ENCODE results near the gene LHFPL2.
"Not testable (repeated sequence)": the region's sequence is repeated elsewhere in the genome, so short reads cannot be mapped to it uniquely, and the experiment has no call there.

LHFPL2 gene

GRCh38 chr5:78473751-78474150 lies 174.8 kb downstream of the LHFPL2 start:
- DNase-seq (ENCODE audit: low spot score) (no peak), FAIRE-seq (no peak)

DNA sequence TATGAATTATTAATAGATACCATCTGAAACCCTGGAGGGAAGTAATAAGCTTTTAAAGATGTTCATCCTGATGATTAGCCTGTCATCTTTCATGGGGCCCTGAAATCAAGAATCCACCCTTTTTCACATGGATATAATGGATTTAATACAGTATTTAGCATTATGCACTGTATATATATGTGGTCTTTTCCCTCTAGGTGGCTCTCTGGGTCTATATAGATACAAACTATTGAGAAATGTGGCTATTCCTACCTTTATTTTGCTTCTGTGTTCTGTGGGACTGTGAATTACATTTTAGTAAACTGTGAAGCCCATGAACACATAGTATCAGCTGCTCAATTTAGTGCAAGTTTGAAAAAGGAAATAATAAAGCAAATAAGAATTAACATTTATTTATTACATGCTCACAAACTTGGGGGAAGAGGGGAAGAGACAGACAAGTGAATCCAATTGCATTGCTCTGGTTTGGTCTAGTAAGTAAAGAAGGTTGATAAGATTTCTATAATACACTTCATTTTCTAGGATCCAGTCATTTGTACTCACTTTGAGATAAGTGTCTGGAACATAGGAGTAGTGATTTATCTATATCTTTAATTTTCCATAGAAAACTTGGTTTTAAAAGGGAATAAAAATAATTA lies 176.0 kb downstream of the LHFPL2 start:
- no peak for DNase-seq (ENCODE audit: low spot score)
- FAIRE-seq, result no peak

DNA sequence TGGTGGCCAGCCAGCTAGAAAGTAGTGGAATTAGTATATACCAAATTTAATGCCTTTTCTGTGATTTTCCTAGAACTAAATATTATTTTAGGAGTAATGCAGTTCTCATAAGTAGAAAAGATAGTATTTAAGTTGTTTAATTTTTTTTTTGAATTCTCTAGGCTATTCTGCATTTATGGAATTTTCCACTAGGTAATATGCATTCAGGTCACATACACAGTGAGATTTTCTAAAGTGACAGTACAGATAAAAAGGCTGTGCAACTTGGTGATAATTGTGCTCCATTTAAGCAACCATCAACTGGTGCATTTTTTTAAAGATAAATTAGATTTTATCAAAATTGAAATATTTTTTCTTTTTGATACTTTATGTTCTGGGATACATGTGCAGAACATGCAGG lies 176.7 kb downstream of the LHFPL2 start:
- DNase-seq (ENCODE audit: low spot score) (no peak), FAIRE-seq (no peak)

- no peak for FAIRE-seq
- DNase-seq (ENCODE audit: low spot score), result peak; percentile 16
These were observed 180.7 kb downstream of the LHFPL2 start for GRCh38 chr5:78467752-78468357.

- FAIRE-seq (no peak), DNase-seq (ENCODE audit: low spot score) (no peak)
These were observed 181.4 kb downstream of the LHFPL2 start for GRCh38 chr5:78467140-78467539.

DNA sequence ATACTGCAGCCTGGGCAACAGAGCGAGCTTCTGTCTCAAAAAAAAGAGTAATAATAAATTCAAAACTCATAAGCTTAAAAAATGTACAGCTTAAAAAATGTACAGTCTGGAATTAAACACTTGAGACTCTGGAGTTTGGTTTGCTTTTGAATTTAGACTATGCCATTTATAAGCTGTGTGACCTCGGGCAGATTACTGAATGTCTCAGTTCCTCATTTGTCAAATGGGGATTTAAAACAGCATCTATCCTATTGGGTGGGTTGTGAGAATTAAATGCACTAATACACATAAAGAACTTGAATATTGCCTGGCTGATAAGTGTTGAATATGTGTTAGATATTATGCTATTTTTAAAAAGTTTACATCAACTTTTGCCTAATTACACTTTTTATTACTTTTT lies 189.7 kb downstream of the LHFPL2 start:
- no peak for DNase-seq (ENCODE audit: low spot score)
- FAIRE-seq, result no peak

DNA sequence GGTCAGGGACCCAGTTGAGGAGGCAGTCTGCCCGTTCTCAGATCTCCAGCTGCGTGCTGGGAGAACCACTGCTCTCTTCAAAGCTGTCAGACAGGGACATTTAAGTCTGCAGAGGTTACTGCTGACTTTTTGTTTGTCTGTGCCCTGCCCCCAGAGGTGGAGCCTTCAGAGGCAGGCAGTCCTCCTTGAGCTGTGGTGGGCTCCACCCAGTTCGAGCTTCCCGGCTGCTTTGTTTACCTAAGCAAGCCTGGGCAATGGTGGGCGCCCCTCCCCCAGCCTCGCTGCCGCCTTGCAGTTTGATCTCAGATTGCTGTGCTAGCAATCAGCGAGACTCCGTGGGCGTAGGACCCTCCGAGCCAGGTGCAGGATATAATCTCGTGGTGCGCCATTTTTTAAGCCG lies 191.1 kb downstream of the LHFPL2 start:
- DNase-seq (ENCODE audit: low spot score); FAIRE-seq: not testable (repeated sequence)

GRCh38 chr5:78449103-78449502 lies 199.5 kb downstream of the LHFPL2 start:
- FAIRE-seq (no peak), DNase-seq (ENCODE audit: low spot score) (no peak)

DNA sequence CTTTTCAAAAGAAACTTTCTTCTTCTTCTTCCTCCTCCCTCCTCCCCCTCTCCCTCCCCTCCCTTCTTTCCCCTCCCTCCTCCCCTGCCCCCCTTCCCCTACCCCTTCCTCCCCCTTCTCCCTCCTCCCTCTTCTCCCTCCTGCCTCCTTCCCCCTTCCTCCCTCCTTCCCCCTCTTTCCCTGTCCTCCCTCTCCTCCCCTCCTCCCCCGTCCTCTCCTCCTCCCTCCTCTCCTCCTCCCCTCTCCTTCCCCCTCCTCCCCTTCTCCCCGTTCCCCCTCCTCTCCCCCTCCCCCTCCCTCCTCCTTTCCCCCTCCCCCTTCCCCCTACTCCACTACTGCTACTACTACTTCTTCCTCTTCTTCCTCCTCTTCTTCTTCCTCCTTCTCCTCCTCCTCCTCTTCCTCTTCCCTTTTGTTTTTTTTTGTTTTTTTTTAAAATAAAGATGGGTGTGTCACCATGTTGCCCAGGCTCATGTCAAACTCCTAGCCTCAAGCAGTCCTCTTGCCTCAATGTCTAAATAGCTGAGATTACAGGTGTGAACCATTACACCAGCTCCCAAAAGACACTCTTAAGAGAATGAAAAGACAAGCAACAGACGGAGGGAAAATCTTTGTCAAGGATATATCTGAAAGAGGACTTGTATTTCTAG lies 200.7 kb downstream of the LHFPL2 start:
- DNase-seq (ENCODE audit: low spot score), result no peak
- no peak for FAIRE-seq

Measured in urothelium cell line (cell line).